ENCODE data around the gene SSRP1. TPM values are rescaled to one million over a fixed set of nuclear protein-coding genes. Genes with fewer than 3 reads are reported as not detected.

SSRP1 gene
- total RNA-seq, 1 experiment from 2014 or later = 399 TPM

GRCh38 chr11:57347336-57347735 is 11.6 kb upstream of the SSRP1 start:
- intact Hi-C loops (cut with micrococcal nuclease; ENCODE audit: unreplicated experiment) = loop anchor here (2.0 to 5.0 kb wide), 2 partner anchors 135 to 940 kb away; no protein-coding TSS in a partner anchor
- no peak overlapping the region for H3K27ac ChIP-seq (ENCODE audit: low read depth, low read length, poor library complexity, severe bottlenecking)
- H3K9me3 ChIP-seq (ENCODE audit: low read depth, low read length, poor library complexity, severe bottlenecking) = peaks cover 7% of the 10 kb centered on the region
- no peaks in the 10 kb centered on the region for H3K4me1 ChIP-seq (ENCODE audit: insufficient read depth, low read length, poor library complexity, severe bottlenecking)
- TF ChIP-seq EZH2 (IDR thresholded peaks at IDR 0.05; ENCODE audit: borderline replicate concordance, low read depth, low read length, poor library complexity, severe bottlenecking) = no peak
- TF ChIP-seq CTCF (conservative IDR thresholded peaks at IDR 0.05; ENCODE audit: low read depth, low read length) = no peak
- DNase-seq (ENCODE audit: low spot score) = no peak
- ChIA-PET POLR2A (ENCODE audit: low non-redundant PET) (no interaction called here), CTCF (no interaction called here)
- no TSS peak for BruUV-seq (replicated peaks)
- H3K27me3 ChIP-seq (replicated peaks; ENCODE audit: insufficient read depth, low read depth, low read length, poor library complexity) = no peaks in the 10 kb centered on the region
- H3K36me3 ChIP-seq (ENCODE audit: insufficient read depth, low read length, poor library complexity, severe bottlenecking) = no peaks in the 10 kb centered on the region
- no peak overlapping the region for H3K4me3 ChIP-seq (ENCODE audit: low read depth, low read length, poor library complexity, severe bottlenecking)

GRCh38 chr11:57345555-57346211 is 10.0 kb upstream of the SSRP1 start:
- Histone ChIP-seq H3K9me3 (ENCODE audit: low read depth, low read length, poor library complexity, severe bottlenecking) (no peaks in the 10 kb centered on the region), H3K4me3 (ENCODE audit: low read depth, low read length, poor library complexity, severe bottlenecking) (no peak overlapping the region), H3K27ac (ENCODE audit: low read depth, low read length, poor library complexity, severe bottlenecking) (no peak overlapping the region), H3K36me3 (ENCODE audit: insufficient read depth, low read length, poor library complexity, severe bottlenecking) (no peaks in the 10 kb centered on the region), H3K4me1 (ENCODE audit: insufficient read depth, low read length, poor library complexity, severe bottlenecking) (no peaks in the 10 kb centered on the region), H3K27me3 (replicated peaks; ENCODE audit: insufficient read depth, low read depth, low read length, poor library complexity) (no peaks in the 10 kb centered on the region)
- ChIA-PET POLR2A (ENCODE audit: low non-redundant PET) (interaction anchor here (0.5 kb wide), 1 partner anchor 20 kb away, joined by 4 read pairs; no protein-coding TSS in a partner anchor), CTCF (interaction anchor here (0.5 to 1.8 kb wide), 20 partner anchors 10 to 716 kb away, joined by 3 to 21 read pairs (median 4); partner anchors contain the start of genes RTN4RL2 and SSRP1)
- intact Hi-C loops (cut with micrococcal nuclease; ENCODE audit: unreplicated experiment) = loop anchor here (1.0 to 5.0 kb wide), 5 partner anchors 137 to 1167 kb away; no protein-coding TSS in a partner anchor
- no TSS peak for BruUV-seq (replicated peaks)
- TF ChIP-seq EZH2 (IDR thresholded peaks at IDR 0.05; ENCODE audit: borderline replicate concordance, low read depth, low read length, poor library complexity, severe bottlenecking) = no peak
- peak; percentile 84 for TF ChIP-seq CTCF (conservative IDR thresholded peaks at IDR 0.05; ENCODE audit: low read depth, low read length)
- peak; percentile 82 for DNase-seq (ENCODE audit: low spot score)

GRCh38 chr11:57344826-57345225 is 9.1 kb upstream of the SSRP1 start:
- POLR2A ChIA-PET (ENCODE audit: low non-redundant PET) = no interaction called here
- TF ChIP-seq EZH2 (IDR thresholded peaks at IDR 0.05; ENCODE audit: borderline replicate concordance, low read depth, low read length, poor library complexity, severe bottlenecking) (no peak), CTCF (conservative IDR thresholded peaks at IDR 0.05; ENCODE audit: low read depth, low read length) (no peak)

More at GRCh38 chr11:57344826-57345225, 9.1 kb upstream of the SSRP1 start:
- intact Hi-C loops (cut with micrococcal nuclease; ENCODE audit: unreplicated experiment) = loop anchor here (1.0 to 5.0 kb wide), 4 partner anchors 296 to 1168 kb away; no protein-coding TSS in a partner anchor
- CTCF ChIA-PET = no interaction called here
- H3K27me3 ChIP-seq (replicated peaks; ENCODE audit: insufficient read depth, low read depth, low read length, poor library complexity) = no peaks in the 10 kb centered on the region
- H3K9me3 ChIP-seq (ENCODE audit: low read depth, low read length, poor library complexity, severe bottlenecking) = no peaks in the 10 kb centered on the region
- DNase-seq (ENCODE audit: low spot score) = no peak
- BruUV-seq (replicated peaks) = no TSS peak
- no peak overlapping the region for H3K4me3 ChIP-seq (ENCODE audit: low read depth, low read length, poor library complexity, severe bottlenecking)
- H3K36me3 ChIP-seq (ENCODE audit: insufficient read depth, low read length, poor library complexity, severe bottlenecking) = no peaks in the 10 kb centered on the region
- no peaks in the 10 kb centered on the region for H3K4me1 ChIP-seq (ENCODE audit: insufficient read depth, low read length, poor library complexity, severe bottlenecking)
- no peak overlapping the region for H3K27ac ChIP-seq (ENCODE audit: low read depth, low read length, poor library complexity, severe bottlenecking)

All from A673 (cell line).